Central memory CD8-positive, alpha-beta T cell (primary cell): ENCODE results near the gene MTREX.

Experiments
- ATAC-seq: fragments of 150-1000 bp; cut with Tn5 transposase; replicated peaks from 2 replicates; pipeline ENCODE4 v1.10.0; 2022; ENCODE audit warnings: mild to moderate bottlenecking, moderate FRiP score, moderate number of reproducible peaks; ENCODE audit not compliant: poor library complexity, severe bottlenecking; ENCODE audit errors: extremely low read depth
- DNase-seq, 2 donors: peaks; one replicate each; pipeline ENCODE4 v3.0.0; 2021; ENCODE audit warnings: low spot score in 2 of 2
- H3K27ac Mint-ChIP-seq: one replicate; pipeline ENCODE4 v1.8.0; 2022; ENCODE audit warnings: low read depth, mild to moderate bottlenecking, moderate library complexity, mixed read lengths
- H3K27me3 Mint-ChIP-seq: one replicate; pipeline ENCODE4 v1.8.0; 2022; ENCODE audit warnings: mixed read lengths
- H3K36me3 Mint-ChIP-seq: one replicate; pipeline ENCODE4 v1.8.0; 2022; ENCODE audit warnings: mild to moderate bottlenecking, moderate library complexity, mixed read lengths; ENCODE audit not compliant: insufficient read depth
- H3K4me1 Mint-ChIP-seq: one replicate; pipeline ENCODE4 v1.8.0; 2022; ENCODE audit warnings: mixed read lengths
- H3K4me3 Mint-ChIP-seq: one replicate; pipeline ENCODE4 v1.8.0; 2022; ENCODE audit warnings: mild to moderate bottlenecking, moderate library complexity, mixed read lengths
- H3K9me3 Mint-ChIP-seq: one replicate; pipeline ENCODE4 v1.8.0; 2022; ENCODE audit warnings: mixed read lengths

Gene MTREX

GRCh38 chr5:55307383-55308253 lies at the start of gene MTREX, which contains the start of gene DHX29:
Gene MTREX (plus strand): TSS chr5:55307989. CDS start chr5:55308014, 25 bp downstream.
Gene DHX29 (minus strand): TSS chr5:55307694. CDS start chr5:55307573, 121 bp downstream.
- Mint-ChIP-seq H3K4me3 (no peak within 1 kb of the TSS), H3K9me3 (no peaks in the 10 kb centered on the region), H3K27ac (no peak within 1 kb of the TSS), H3K27me3 (no peaks in the 10 kb centered on the region), H3K36me3 (peaks cover 1% of the 10 kb centered on the region), H3K4me1 (peaks cover 28% of the 10 kb centered on the region)
- ATAC-seq (peak; percentile 93), DNase-seq (peak; percentile 83 to 85)

- Mint-ChIP-seq H3K27me3 (no peaks in the 10 kb centered on the region), H3K36me3 (peaks cover 49% of the 10 kb centered on the region), H3K27ac (no peak overlapping the region), H3K4me1 (no peaks in the 10 kb centered on the region), H3K4me3 (no peak overlapping the region), H3K9me3 (no peaks in the 10 kb centered on the region)
- DNase-seq, result no peak
- ATAC-seq, result no peak
Measured at GRCh38 chr5:55258339-55258738, 49.5 kb upstream of the MTREX start.

GRCh38 chr5:55276771-55277170 lies 31.0 kb upstream of the MTREX start:
- no peak overlapping the region for H3K27ac Mint-ChIP-seq
- no peaks in the 10 kb centered on the region for H3K27me3 Mint-ChIP-seq
- no peaks in the 10 kb centered on the region for H3K4me1 Mint-ChIP-seq
- peaks cover 48% of the 10 kb centered on the region for H3K36me3 Mint-ChIP-seq
- no peaks in the 10 kb centered on the region for H3K9me3 Mint-ChIP-seq
- no peak for DNase-seq
- H3K4me3 Mint-ChIP-seq, result no peak overlapping the region
- ATAC-seq, result no peak

- Mint-ChIP-seq H3K36me3 (peaks cover 51% of the 10 kb centered on the region), H3K4me3 (no peak overlapping the region), H3K4me1 (no peaks in the 10 kb centered on the region), H3K27me3 (no peaks in the 10 kb centered on the region), H3K9me3 (no peaks in the 10 kb centered on the region), H3K27ac (peak overlapping the region; percentile 60)
- no peak for DNase-seq
- no peak for ATAC-seq
Measured at GRCh38 chr5:55278778-55279177, 29.0 kb upstream of the MTREX start.

- no peak overlapping the region for H3K27ac Mint-ChIP-seq
Measured at GRCh38 chr5:55286411-55286933, 21.3 kb upstream of the MTREX start.

GRCh38 chr5:55289808-55290207 lies 18.0 kb upstream of the MTREX start:
- Mint-ChIP-seq H3K36me3 (peaks cover 60% of the 10 kb centered on the region), H3K9me3 (no peaks in the 10 kb centered on the region), H3K27ac (no peak overlapping the region), H3K4me3 (no peak overlapping the region), H3K4me1 (no peaks in the 10 kb centered on the region), H3K27me3 (no peaks in the 10 kb centered on the region)
- ATAC-seq (no peak), DNase-seq (no peak)

More at GRCh38 chr5:55286411-55286933, 21.3 kb upstream of the MTREX start:
- no peaks in the 10 kb centered on the region for H3K9me3 Mint-ChIP-seq
- no peaks in the 10 kb centered on the region for H3K27me3 Mint-ChIP-seq
- no peak for DNase-seq
- no peaks in the 10 kb centered on the region for H3K4me1 Mint-ChIP-seq
- ATAC-seq, result no peak
- peaks cover 59% of the 10 kb centered on the region for H3K36me3 Mint-ChIP-seq
- no peak overlapping the region for H3K4me3 Mint-ChIP-seq

GRCh38 chr5:55290991-55291390 lies 16.8 kb upstream of the MTREX start:
- DNase-seq, result no peak
- H3K27me3 Mint-ChIP-seq, result no peaks in the 10 kb centered on the region
- no peak for ATAC-seq
- no peak overlapping the region for H3K4me3 Mint-ChIP-seq
- H3K27ac Mint-ChIP-seq, result no peak overlapping the region
- H3K36me3 Mint-ChIP-seq, result peaks cover 56% of the 10 kb centered on the region
- no peaks in the 10 kb centered on the region for H3K9me3 Mint-ChIP-seq
- H3K4me1 Mint-ChIP-seq, result no peaks in the 10 kb centered on the region

GRCh38 chr5:55294935-55295334 lies 12.9 kb upstream of the MTREX start:
- DNase-seq (no peak), ATAC-seq (no peak)
- Mint-ChIP-seq H3K4me1 (peaks cover 7% of the 10 kb centered on the region), H3K9me3 (no peaks in the 10 kb centered on the region), H3K27me3 (no peaks in the 10 kb centered on the region), H3K4me3 (no peak overlapping the region), H3K27ac (no peak overlapping the region), H3K36me3 (peaks cover 42% of the 10 kb centered on the region)

GRCh38 chr5:55300890-55301289 lies 6.9 kb upstream of the MTREX start:
- no peak for ATAC-seq
- Mint-ChIP-seq H3K4me1 (peaks cover 17% of the 10 kb centered on the region), H3K4me3 (no peak overlapping the region), H3K36me3 (peaks cover 11% of the 10 kb centered on the region), H3K9me3 (no peaks in the 10 kb centered on the region), H3K27me3 (no peaks in the 10 kb centered on the region), H3K27ac (no peak overlapping the region)
- no peak for DNase-seq

GRCh38 chr5:55303238-55303690 lies 4.5 kb upstream of the MTREX start:
- ATAC-seq (no peak), DNase-seq (no peak)
- Mint-ChIP-seq H3K27ac (no peak overlapping the region), H3K9me3 (no peaks in the 10 kb centered on the region), H3K4me1 (peaks cover 17% of the 10 kb centered on the region), H3K36me3 (peaks cover 6% of the 10 kb centered on the region), H3K27me3 (no peaks in the 10 kb centered on the region), H3K4me3 (no peak overlapping the region)

- H3K27me3 Mint-ChIP-seq, result no peaks in the 10 kb centered on the region
- DNase-seq, result no peak
- H3K36me3 Mint-ChIP-seq, result peaks cover 1% of the 10 kb centered on the region
- H3K27ac Mint-ChIP-seq, result no peak overlapping the region
- H3K9me3 Mint-ChIP-seq, result no peaks in the 10 kb centered on the region
- H3K4me1 Mint-ChIP-seq, result peaks cover 12% of the 10 kb centered on the region
- ATAC-seq, result no peak
- no peak overlapping the region for H3K4me3 Mint-ChIP-seq
Measured at GRCh38 chr5:55304584-55304983, 3.2 kb upstream of the MTREX start.

GRCh38 chr5:55305345-55305744 lies 2.4 kb upstream of the MTREX start:
- peaks cover 1% of the 10 kb centered on the region for H3K36me3 Mint-ChIP-seq

More at GRCh38 chr5:55305345-55305744, 2.4 kb upstream of the MTREX start:
- Mint-ChIP-seq H3K9me3 (no peaks in the 10 kb centered on the region), H3K27ac (no peak overlapping the region), H3K4me1 (peaks cover 10% of the 10 kb centered on the region), H3K4me3 (no peak overlapping the region), H3K27me3 (no peaks in the 10 kb centered on the region)
- ATAC-seq, result no peak
- DNase-seq, result no peak
